CD4-positive, alpha-beta T cell treated with Interferon gamma for 1 hour (primary cell): ENCODE measurements around the gene TREM1.
"Not testable (repeated sequence)": the region's sequence is repeated elsewhere in the genome, so short reads cannot be mapped to it uniquely, and the experiment has no call there.

Experiments used
- DNase-seq: peaks from one replicate; pipeline ENCODE4 v3.0.0-alpha.2; 2020

TREM1 gene

DNA sequence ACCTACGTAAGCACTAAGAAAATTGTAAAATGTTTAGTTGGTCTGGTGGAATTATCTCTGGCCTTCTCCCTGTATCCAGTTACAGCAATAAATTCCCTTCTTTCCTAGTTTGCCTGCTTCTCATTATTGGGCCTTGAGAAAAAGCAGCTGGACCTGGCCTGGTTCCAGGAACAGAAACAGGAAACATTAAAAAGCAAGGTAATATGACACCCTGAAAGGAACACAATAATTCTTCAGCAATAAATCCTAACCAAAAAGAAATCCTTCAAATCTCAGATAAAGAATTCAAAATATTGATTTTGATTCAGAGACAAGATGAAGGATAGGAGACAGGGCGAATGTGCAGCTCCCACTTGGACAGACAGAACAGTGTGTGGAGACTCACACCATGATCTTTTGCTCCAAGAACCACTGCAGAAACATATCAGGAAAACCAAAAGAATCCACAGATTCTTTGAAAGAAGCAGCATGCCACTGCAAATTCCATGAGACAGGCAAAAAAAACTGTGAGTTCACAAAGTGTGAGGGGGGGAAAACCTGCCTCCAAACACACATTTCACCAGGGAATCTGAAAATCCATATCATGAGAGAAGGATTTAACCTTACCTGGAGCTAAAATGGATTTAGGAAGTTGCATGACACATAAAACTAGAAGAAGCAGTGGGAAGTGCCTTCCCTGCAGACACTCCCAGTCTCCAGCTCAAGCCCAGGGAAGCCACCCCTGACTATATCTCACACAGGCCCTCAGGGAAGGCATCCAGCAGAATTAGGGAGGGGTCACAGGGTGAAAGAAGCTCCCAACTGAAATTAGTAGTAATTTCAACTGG is 28.9 kb downstream of the TREM1 start:
- no peak for DNase-seq

DNA sequence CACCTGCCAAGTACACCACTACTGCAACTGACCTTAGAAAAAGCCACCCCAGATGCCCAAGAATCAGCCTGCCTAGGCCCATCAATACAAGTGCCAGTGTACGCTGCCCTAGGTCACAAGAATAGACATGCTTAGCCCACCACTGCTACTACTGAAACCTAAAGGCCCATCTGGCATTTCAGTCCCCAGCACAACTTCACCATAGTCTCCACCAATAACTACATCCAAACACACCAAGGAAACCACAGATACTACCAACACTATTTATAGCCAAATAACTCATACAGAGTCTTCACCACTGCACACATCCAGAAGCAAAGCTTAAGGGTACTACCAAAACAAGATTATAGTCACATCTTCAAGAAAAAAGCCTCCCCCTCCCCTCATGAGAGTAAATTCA is 30.1 kb downstream of the TREM1 start:
- no peak for DNase-seq

DNA sequence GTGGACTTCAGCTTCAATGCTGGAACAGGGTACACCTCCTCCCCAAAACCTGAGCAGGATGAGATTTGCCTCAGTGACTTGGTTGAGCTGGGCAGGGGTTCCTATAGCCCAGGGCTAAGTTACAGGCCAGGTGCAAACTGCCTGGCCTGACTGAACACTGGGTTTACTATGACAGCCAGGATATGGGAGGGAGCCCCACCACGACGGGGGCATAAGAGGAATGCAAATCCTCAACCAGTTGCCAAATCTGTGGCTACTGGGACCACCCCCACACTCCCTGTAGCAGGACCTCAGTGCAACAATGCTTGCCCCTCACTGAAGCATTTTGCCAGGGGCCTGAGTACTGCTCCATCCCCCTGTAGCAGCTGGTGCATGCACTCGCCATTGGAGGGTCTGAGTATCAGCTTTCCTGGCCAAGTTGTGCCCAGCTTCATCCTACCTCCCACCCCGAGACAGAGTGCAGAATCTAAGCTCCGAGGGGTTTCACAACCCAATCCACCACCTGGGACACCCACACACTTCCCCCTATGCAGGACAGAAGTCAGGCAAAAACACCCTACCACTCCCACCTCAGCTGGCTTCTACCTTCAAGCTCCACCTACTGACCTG is 30.7 kb downstream of the TREM1 start:
- DNase-seq, result no peak

DNA sequence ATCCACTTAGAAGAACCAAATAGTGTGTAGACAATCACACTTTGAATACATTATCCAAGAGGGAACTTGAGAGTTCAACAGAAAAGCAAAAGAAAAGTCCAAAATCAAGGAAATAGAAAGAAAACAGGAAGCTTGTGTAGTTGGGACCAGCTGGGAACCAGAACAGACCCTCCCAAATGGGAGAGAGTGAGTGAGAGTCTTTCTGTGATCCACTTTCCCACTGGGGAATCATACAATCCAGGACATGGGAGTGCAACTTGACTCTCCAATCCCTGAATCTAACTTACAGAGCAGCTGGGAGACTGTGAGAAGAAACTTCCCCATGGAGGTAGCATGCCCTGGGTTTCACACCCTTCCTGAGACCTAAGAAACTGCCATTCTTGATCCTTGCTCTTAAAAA is 31.4 kb downstream of the TREM1 start:
- no peak for DNase-seq

DNA sequence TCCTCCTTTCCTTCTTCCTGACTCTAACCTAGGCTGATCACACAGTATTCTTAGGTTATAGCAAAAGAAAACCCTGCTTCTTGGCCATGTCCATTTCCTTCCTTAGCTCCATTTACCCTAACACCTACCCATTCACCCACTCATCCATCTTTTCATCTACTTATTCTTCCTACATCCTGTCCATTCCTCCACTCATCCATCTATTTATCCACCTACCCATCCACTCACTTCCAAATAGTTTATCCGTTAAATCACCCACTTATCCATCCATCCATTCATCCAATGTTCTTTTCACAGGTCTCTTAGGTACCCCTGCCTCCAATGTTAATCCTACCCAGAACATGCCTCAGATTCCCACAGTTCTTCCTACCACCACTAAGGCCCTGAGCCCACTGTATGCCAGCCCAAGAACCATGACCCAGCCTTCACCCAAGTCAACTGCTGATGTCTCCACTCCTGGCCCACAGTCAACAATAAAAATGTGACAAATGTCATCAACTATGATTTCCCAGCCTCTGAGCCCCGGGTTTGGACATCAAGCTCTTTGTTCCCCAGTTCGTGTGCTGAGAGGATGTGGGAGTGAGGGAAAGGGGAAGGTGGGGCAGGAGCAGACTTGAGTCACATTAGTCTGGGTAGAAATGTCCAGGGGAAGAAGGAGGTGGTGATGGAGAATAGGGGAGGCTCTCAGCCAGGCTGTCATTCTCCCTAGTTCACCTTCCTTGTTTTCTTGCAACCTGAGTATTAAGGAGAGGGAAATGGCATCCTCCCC is 33.9 kb downstream of the TREM1 start:
- no peak for DNase-seq

DNA sequence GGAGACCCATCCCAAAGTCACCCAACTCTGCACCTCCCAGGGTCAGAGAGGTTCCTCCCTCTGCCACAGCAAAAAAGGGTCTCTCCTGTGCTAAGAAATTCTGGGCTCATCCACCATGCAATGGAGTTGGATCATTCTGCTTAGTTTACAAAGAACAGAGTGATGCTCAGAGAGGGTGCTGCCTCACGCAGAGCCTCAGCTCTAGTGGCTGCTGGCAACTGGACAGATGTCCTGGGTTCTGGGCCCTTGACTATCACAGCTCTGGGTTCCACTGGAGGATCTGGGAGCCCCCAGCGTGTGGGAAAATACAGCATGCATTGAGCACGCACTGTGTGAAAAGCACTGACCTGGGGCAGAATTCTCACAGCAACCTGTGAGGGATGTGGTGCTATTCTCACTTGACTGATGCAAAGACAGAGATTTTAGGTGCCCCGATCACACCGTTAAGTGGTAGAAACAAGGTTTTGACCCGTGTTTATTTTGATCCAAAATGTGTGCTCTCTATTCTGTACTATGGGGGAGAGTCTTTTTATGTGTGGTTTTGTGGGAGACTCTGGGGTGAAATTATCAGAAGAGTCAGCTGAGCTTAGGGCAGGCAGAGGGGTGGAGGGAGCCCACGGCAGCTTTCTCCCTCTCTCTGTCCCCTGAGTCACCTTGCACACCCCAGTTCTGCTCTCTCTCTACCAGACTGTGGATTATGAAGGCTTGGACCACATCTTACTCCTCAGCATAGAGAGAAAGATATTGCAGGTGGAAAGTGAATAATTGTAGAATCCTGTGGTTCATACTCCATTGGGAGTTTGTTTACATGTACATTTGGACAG is 38.4 kb downstream of the TREM1 start:
- no peak for DNase-seq

DNA sequence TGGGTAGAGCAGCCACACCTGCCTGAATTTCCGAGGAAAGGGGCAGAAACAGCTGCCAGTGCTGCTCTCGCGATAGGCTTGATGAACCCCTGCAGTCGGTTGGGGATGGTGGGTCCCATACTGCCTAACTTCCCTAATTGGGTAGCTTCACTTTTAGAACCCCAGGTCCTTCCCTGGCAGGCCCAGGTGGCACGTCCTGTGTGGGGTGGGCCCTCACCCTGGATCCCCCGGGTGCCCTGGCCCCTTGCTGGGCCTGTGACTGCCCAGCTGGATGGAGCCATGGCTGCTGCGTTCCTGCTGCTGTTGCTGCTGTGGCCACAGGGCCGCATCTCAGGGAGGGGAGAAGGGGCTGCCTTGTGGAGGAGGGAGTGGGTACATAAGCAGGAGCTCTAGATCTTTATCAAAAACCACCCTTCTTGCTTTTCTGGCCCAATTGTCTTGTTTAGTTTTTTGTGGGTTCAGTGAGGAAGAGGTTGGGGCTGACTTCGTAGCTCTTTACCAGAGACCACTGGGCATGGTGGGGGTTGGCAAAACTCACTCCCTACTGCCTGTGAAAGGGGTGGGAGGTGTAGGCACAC is 39.1 kb downstream of the TREM1 start:
- no peak for DNase-seq

DNA sequence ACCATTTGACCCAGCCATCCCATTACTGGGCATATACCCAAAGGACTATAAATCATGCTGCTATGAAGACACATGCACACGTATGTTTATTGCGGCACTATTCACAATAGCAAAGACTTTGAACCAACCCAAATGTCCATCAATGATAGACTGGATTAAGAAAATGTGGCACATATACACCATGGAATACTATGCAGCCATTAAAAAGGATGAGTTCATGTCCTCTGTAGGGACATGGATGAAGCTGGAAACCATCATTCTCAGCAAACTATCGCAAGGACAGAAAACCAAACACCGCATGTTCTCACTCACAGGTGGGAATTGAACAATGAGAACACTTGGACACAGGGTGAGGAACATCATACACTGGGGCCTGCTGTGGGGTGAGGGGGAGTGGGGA is 40.0 kb downstream of the TREM1 start:
- not testable (repeated sequence) for DNase-seq

DNA sequence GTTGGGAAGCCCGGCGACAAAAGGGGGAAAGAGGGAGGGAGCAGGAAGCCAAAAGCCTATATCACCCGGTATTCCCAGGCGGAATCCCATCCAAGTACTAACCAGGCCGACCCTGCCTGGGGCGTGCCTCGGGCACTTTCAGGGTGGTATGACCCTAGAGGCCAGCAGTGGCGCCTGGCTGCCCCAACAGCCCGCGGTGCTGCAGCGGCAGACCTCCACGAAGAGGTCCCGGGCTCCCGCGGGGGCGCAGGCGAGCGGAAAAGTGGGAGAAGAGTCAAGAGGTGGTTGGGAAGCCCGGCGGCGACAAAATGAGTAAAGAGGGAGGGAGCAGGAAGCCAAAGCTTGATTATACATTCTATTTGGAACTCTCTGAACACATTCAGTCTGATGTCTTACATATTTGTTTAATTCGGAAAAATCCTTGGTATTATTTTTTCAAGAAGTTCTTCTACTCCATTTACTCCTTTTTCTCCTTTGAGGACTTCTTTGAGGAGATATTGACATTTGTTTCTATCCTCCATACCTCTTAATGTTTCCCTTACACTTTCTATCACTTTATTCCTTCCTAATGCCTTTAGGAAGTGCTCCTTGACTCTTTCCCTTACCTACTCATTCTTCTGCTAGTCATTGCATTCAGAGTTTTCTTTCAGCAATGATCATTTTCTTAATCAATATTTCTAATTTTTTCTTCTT is 46.9 kb downstream of the TREM1 start:
- no peak for DNase-seq

DNA sequence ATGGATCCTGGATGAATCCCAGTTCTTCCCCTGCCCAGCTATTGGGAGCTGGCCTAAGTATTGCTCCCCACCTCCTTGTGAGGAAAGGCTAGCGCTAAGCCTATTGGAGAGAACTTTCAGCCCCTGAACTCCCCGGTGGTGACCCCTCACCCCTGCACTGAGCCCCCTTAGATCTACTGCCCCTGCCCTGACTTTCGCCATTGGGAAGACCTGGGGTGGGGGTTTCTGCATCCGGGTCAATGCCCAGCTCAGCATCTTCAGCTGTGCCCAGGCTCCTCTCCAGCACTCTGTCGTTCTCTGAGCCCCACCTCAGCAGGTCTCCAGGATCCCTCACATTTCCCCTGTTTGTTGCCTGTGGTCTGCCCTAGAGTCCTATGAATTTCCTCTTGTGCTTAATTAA is 49.4 kb downstream of the TREM1 start:
- DNase-seq, result no peak

DNA sequence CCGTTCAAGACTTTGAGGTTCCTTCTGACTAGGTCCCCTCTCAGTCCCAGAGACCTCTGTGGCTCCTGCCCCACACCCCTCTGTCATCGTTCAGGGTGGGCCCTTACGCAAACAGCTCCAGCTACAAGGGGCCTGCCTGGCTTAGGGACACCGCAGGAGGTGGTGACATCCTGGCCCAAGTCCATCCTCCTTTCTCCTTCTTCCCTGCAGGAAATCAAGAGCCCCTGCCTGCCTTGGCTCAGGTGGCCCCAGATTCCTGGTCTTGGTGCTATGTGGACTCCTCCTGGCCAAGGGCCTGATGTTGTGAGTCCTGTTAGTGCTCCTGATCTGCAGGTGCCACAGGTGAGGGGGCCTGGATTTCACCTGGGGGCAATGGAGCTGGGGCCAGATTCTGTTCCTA is 50.2 kb downstream of the TREM1 start:
- no peak for DNase-seq

DNA sequence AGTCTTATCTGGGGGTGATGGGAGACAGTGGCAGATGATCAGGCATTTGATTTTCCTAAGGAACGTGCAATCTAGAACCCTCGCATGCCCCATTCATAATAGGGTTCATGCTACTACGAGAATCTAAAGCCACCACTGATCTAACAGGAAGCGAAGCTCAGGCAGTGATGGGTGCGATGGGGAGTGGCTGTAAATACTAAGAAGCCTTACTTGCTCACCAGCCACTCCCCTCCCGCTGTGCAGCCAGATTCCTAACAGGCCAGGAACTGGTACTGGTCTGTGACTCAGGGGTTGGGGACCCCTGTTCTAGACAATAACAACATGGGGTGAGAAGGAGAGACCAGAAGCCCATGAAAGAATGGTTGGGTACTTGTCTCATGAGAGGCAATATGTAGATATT is 53.8 kb downstream of the TREM1 start:
- DNase-seq, result no peak

DNA sequence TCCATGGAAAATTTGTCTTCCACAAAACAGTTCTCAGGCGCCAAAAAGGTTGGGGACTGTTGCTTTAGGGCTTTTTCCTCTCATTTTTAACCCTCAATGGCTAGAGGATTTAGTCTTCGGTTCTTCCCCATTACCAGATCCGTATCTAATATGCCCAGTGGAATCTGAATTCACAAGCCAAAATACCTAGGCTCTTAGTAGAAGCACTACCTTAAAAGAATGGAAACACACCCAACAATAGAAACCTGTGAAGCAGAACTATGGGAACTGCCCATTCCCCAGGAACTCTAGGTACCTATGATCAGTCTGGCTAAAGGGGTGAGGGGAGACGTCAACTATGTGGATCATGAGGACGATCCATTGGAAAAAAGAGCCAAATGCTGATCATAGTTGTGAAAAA is 55.2 kb downstream of the TREM1 start:
- no peak for DNase-seq

DNA sequence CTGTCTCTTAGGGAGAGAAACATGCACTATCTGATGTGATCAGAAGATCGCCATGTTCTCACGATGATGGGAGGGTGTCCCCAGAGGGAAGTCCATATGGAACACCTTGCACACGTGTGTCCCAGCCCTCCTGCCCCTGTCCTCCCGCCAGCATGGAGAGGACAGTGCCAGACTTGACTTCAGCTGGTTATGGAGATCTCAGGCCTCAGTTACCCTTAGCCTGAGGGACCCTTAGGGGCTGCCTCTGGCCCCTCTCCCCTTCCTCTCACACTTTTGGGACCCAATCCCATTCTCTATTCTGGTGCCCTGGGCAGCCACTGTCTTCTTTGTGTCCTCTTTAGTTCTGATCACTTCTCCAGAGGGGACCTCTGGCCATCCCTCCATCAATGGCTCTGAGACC is 56.8 kb downstream of the TREM1 start:
- no peak for DNase-seq

DNA sequence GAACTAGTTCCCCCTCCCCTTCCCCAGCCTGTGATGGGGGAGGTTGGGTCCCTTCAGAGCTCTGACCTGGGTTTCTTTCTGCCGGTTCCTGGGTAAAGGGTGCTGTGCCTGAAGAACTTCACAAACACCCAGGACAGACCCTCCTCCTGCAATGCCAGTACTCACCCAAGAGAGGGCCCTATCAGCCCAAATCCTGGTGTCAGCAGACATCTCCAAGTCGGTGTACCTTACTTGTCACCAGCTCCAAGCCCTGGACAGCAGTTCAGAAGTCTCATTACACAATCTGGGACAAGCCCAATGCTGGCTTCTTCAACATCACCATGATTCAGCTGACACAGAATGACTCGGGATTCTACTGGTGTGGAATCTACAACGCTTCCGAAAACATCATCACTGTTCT is 57.9 kb downstream of the TREM1 start:
- peak; percentile 71 for DNase-seq

DNA sequence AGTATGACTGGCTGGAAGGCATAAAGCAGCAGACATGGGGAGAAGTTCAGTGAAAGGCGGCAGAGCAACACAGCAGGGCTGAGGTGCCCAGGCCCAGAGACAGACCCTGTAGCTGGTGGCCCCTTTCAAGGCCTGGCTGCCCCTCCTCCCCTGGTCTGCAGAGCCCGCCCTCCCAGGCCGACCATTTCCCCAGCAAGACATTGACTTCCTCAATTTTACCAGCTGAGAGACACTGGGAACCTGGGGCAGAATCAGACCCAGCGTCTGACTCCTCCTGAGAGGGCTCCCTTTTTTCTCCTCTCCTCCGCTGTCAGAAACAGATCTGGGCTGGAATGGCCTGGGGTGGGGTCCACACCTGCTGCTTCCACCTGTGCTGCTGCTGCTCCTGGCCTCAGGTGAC is 58.4 kb downstream of the TREM1 start, which contains the start of gene TREML4:
TSS of gene TREML4 (plus strand) at position 254 of the 400 bp plus-strand sequence. CDS start at position 333, 79 bp downstream.
- no peak for DNase-seq

DNA sequence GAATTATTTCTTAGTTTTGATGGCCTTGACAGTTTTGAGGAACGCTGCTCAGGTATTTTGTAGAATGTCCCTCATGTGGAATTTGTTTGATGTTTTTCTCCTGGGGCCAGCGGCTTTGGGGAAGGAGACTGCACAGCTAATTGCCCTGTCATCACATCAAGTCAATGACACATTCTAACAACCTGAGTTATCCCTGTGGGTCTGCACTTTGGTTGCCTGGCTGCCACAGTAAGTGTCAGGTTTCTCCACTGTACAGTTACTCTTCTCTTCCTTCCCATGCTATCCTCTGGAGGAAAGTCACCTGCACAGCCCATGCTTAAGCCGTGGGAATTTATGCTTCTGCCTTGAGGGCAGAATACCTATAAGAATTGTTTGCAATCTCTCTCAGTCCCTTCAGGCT is 59.7 kb downstream of the TREM1 start:
- no peak for DNase-seq

DNA sequence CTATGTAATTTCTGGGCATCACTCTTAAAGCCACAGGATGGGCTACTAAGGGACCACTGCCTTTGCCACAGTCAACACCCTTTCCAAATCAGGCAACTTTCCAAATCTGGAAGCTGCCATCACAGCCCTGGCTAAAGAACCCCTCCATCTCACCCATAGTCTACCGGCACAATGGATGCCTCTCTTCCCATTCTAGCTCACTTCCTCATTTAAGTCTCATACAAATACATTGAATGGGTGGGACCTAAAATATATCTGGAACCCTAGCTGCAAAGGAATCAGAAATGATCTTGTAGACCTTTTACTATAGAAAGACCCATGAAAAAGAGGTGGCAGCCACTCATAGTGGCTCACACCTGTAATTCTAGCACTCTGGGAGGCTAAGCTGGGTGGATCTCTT is 61.7 kb downstream of the TREM1 start:
- no peak for DNase-seq
